ENCODE data around the gene ATE1. TPM values are rescaled to one million over a fixed set of nuclear protein-coding genes. Genes with fewer than 3 reads are reported as not detected.
"Not testable (repeated sequence)": the region's sequence is repeated elsewhere in the genome, so short reads cannot be mapped to it uniquely, and the experiment has no call there.

ATE1 gene
- total RNA-seq, 3 donors from 2014 or later: 42.9 to 58.9 (median 52.2) TPM

DNA sequence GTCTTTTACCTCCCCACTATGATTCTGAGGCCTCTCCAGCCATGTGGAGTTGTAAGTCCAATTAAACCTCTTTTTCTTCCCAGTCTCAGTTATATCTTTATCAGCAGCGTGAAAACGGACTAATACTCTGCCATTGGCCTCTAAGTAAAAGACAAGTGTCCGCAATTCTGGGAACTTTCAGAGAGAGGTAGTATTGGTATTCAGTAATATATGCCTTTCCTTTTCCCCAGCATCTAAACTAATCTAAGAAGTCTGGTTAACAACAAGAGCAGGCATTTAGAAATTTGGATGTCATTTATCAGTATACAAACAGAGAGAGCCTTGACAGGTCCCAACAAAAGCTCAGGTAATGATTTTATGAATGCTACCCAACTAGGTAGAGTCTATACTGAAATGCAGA is 95.2 kb downstream of the ATE1 start:
- DNase-seq (no peak), ATAC-seq (no peak)
- H3K9me3 ChIP-seq: no peaks in the 10 kb centered on the region
- TF ChIP-seq, protein P1, sequence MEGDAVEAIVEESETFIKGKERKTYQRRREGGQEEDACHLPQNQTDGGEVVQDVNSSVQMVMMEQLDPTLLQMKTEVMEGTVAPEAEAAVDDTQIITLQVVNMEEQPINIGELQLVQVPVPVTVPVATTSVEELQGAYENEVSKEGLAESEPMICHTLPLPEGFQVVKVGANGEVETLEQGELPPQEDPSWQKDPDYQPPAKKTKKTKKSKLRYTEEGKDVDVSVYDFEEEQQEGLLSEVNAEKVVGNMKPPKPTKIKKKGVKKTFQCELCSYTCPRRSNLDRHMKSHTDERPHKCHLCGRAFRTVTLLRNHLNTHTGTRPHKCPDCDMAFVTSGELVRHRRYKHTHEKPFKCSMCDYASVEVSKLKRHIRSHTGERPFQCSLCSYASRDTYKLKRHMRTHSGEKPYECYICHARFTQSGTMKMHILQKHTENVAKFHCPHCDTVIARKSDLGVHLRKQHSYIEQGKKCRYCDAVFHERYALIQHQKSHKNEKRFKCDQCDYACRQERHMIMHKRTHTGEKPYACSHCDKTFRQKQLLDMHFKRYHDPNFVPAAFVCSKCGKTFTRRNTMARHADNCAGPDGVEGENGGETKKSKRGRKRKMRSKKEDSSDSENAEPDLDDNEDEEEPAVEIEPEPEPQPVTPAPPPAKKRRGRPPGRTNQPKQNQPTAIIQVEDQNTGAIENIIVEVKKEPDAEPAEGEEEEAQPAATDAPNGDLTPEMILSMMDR (IDR thresholded peaks at IDR 0.05): no peak
- no peak overlapping the region for H3K4me3 ChIP-seq
- H3K36me3 ChIP-seq (ENCODE audit: low read depth): no peaks in the 10 kb centered on the region
- intact Hi-C loops (cut with DNase I, micrococcal nuclease): no loop called here
- H3K4me1 ChIP-seq (ENCODE audit: low read depth): peaks cover 2% of the 10 kb centered on the region

DNA sequence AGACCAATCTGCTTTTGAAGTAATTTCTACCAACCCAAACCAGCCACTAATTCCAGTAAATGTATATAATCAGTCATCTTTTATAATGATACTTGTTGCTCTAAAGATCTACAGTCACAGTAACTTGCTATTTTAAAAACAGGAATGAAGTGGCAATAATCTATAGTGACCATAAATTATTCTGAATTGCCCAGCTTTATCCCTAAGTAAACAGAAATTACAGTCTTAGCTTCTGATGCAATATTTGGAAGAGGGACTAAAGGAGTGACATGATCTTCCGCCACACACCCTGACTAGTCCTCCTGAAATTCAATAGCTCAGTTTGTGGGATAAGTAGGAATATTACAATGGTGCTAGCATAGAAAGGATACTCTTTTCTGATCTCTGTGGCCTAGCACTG is 96.1 kb downstream of the ATE1 start:
- intact Hi-C loops (cut with DNase I, micrococcal nuclease): no loop called here
- Histone ChIP-seq H3K36me3 (ENCODE audit: low read depth) (no peaks in the 10 kb centered on the region), H3K4me3 (no peak overlapping the region), H3K4me1 (ENCODE audit: low read depth) (peaks cover 2% of the 10 kb centered on the region), H3K9me3 (no peaks in the 10 kb centered on the region)
- TF ChIP-seq, protein P1 (IDR thresholded peaks at IDR 0.05): no peak
- ATAC-seq (peak; percentile 25), DNase-seq (no peak)

DNA sequence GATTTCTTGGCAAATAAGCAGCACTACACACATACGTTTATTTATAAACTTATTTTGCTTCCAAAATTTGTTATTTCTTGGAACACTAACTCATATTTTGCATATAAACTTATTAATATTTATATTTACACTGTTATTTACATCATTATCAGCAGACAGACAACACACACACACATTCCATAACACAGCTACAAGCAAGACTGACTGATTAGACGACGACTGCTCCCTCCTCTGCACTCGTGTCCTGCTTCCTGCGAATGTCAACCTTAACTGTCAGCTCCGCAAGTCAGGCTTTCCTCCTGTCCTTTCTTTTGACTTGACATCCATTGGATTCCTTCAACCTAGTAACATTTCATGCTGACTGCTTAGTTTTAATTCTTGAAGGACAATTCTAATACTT is 96.6 kb downstream of the ATE1 start:
- intact Hi-C loops (cut with DNase I, micrococcal nuclease): no loop called here
- Histone ChIP-seq H3K36me3 (ENCODE audit: low read depth) (no peaks in the 10 kb centered on the region), H3K4me1 (ENCODE audit: low read depth) (peaks cover 2% of the 10 kb centered on the region), H3K9me3 (no peaks in the 10 kb centered on the region), H3K4me3 (no peak overlapping the region)
- no peak for ATAC-seq
- no peak for DNase-seq
- TF ChIP-seq, protein P1 (IDR thresholded peaks at IDR 0.05): no peak

DNA sequence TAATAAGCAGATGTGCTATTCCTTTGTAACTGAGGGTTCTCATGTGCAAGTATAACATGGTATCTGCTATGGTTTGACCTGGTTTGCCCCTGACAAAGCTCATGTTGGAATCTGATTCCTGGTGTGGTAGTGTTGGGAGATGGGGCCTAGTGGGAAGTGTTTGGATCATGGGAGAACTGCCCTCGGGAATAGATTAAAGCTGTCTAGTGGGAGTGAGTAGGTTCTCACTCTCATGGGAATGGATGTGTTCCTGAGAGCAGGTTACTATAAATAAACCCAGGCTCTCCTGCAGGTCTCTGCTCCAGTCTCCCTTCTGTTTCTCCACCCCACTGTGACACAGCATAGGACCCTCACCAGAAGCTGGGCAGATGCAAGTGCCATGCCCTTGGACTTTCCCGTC is 97.7 kb downstream of the ATE1 start:
- H3K9me3 ChIP-seq: no peaks in the 10 kb centered on the region
- TF ChIP-seq, protein P1 (IDR thresholded peaks at IDR 0.05): no peak
- no peaks in the 10 kb centered on the region for H3K36me3 ChIP-seq (ENCODE audit: low read depth)
- no peaks in the 10 kb centered on the region for H3K4me1 ChIP-seq (ENCODE audit: low read depth)
- intact Hi-C loops (cut with DNase I, micrococcal nuclease): no loop called here
- ATAC-seq (no peak), DNase-seq (no peak)
- H3K4me3 ChIP-seq: no peak overlapping the region

DNA sequence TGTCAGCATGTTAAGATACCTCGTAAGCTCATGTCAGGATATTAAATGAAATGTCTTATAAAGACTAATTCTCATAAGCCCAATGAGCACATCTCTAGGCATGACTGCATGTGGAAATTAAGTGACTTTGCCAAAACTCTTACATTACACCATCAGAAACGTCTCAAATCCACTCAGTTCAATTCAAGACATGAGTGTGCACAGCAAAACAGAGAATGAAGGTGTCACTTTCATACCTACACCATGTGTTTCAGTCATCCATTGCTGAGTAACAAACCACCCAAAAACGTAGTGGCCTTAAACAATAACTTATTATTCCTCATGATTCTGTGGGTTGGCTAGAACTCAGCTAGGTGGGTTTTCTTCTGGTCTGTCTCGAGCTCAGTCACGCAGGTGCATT is 99.8 kb downstream of the ATE1 start:
- TF ChIP-seq, protein P1 (IDR thresholded peaks at IDR 0.05): no peak
- no peaks in the 10 kb centered on the region for H3K4me1 ChIP-seq (ENCODE audit: low read depth)
- no peak overlapping the region for H3K4me3 ChIP-seq
- no peaks in the 10 kb centered on the region for H3K36me3 ChIP-seq (ENCODE audit: low read depth)
- ATAC-seq (no peak), DNase-seq (no peak)
- intact Hi-C loops (cut with DNase I, micrococcal nuclease): no loop called here
- H3K9me3 ChIP-seq: no peaks in the 10 kb centered on the region

DNA sequence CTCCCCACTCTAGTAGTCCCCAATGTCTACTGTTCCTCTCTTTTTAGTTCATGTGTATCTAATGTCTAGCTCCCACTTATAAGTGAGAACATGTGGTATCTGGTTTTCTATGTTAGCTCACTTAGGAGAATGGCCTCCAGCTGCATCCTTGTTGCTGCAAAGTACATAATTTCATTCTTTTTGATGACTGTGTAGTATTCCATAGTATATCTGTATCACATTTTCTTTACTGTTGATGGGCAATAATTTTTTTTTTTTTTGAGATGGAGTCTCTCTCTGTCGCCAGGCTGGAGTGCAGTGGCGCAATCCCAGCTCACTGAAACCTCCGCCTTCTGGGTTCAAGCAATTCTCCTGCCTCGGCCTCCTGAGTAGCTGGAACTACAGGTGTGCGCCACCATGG is 101.1 kb downstream of the ATE1 start:
- intact Hi-C loops (cut with DNase I, micrococcal nuclease); H3K4me1 ChIP-seq (ENCODE audit: low read depth); DNase-seq; H3K9me3 ChIP-seq; H3K4me3 ChIP-seq; ATAC-seq; H3K36me3 ChIP-seq (ENCODE audit: low read depth): not testable (repeated sequence)
